Liver (tissue), 9 donors: ENCODE measurements around the gene PDE4B. TPM values are rescaled to one million over a fixed set of nuclear protein-coding genes. Genes with fewer than 3 reads are reported as not detected.

Experiments
- DNase-seq: peaks from one replicate; pipeline ENCODE4 v3.0.0-alpha.2; 2017; ENCODE audit warnings: low spot score
- H3K27ac ChIP-seq, 2 donors: one replicate each; pipeline ENCODE4 v1.7.0; 2013; ENCODE audit warnings: inconsistent platforms in 2 of 2, low read length in 2 of 2, control low read depth in 1 of 2, low read depth in 1 of 2, mild to moderate bottlenecking in 1 of 2
- H3K27me3 ChIP-seq, 4 donors: one replicate each; pipeline versions ENCODE4 v1.6.1 to v1.7.0; 2013; ENCODE audit warnings: low read length in 3 of 4, inconsistent platforms in 1 of 4, mild to moderate bottlenecking in 1 of 4, moderate library complexity in 1 of 4; ENCODE audit not compliant: control insufficient read depth in 4 of 4, insufficient read depth in 4 of 4
- H3K36me3 ChIP-seq, 4 donors: one replicate each; pipeline versions ENCODE4 v1.6.1 to v1.7.0; 2013; ENCODE audit warnings: low read length in 3 of 4, mild to moderate bottlenecking in 3 of 4, low read depth in 1 of 4, moderate library complexity in 1 of 4; ENCODE audit not compliant: control insufficient read depth in 4 of 4, insufficient read depth in 3 of 4
- H3K4me1 ChIP-seq, 4 donors: one replicate each; pipeline versions ENCODE4 v1.6.1 to v1.7.0; 2013; ENCODE audit warnings: low read length in 3 of 4, mild to moderate bottlenecking in 3 of 4, moderate library complexity in 1 of 4; ENCODE audit not compliant: control insufficient read depth in 4 of 4, insufficient read depth in 4 of 4
- H3K4me3 ChIP-seq, 3 donors: one replicate each; pipeline versions ENCODE4 v1.6.1 to v1.7.0; 2013; ENCODE audit warnings: low read length in 3 of 3, control low read depth in 1 of 3, low read depth in 1 of 3, mild to moderate bottlenecking in 1 of 3
- H3K9ac ChIP-seq, 2 donors: one replicate each; pipeline ENCODE4 v1.7.0; 2013; ENCODE audit warnings: low read length in 2 of 2, mild to moderate bottlenecking in 2 of 2, moderate library complexity in 2 of 2, control low read depth in 1 of 2, low read depth in 1 of 2
- H3K9me3 ChIP-seq, 4 donors: one replicate each; pipeline versions ENCODE4 v1.6.1 to v1.7.0; 2013; ENCODE audit warnings: low read length in 3 of 4; ENCODE audit not compliant: control insufficient read depth in 4 of 4
- EGR1 ChIP-seq, 2 donors: IDR thresholded peaks; 2 replicates each; pipeline ENCODE4 v1.6.1; 2016 to 2018; ENCODE audit warnings: antibody characterized with exemption in 2 of 2, low read depth in 2 of 2
- FOXA1 ChIP-seq: IDR thresholded peaks from 2 replicates; pipeline ENCODE4 v1.6.1; 2016; ENCODE audit warnings: antibody characterized with exemption
- GABPA ChIP-seq, 2 donors: IDR thresholded peaks in 1 of 2; conservative IDR thresholded peaks in 1 of 2; 2 replicates each; pipeline ENCODE4 v1.6.1; 2016; ENCODE audit warnings: antibody characterized with exemption in 2 of 2, mild to moderate bottlenecking in 1 of 2, moderate library complexity in 1 of 2
- HNF4A ChIP-seq, 2 donors: conservative IDR thresholded peaks; 2 replicates each; pipeline ENCODE4 v1.6.1; 2016; ENCODE audit warnings: antibody characterized with exemption in 2 of 2, mild to moderate bottlenecking in 2 of 2
- HNF4G ChIP-seq: IDR thresholded peaks from 2 replicates; pipeline ENCODE4 v1.6.1; 2016; ENCODE audit warnings: antibody characterized with exemption
- JUND ChIP-seq, 2 donors: IDR thresholded peaks; 2 replicates each; pipeline ENCODE4 v1.6.1; 2016; ENCODE audit warnings: antibody characterized with exemption in 2 of 2
- NR2F2 ChIP-seq: IDR thresholded peaks from 2 replicates; pipeline ENCODE4 v1.6.1; 2016; ENCODE audit warnings: antibody characterized with exemption
- RAD21 ChIP-seq, 2 donors: IDR thresholded peaks; 2 replicates each; pipeline ENCODE4 v1.6.1; 2016; ENCODE audit warnings: antibody characterized with exemption in 2 of 2, mild to moderate bottlenecking in 2 of 2
- RXRA ChIP-seq, 2 donors: IDR thresholded peaks; 2 replicates each; pipeline ENCODE4 v1.6.1; 2017 to 2018; ENCODE audit warnings: antibody characterized with exemption in 2 of 2, mild to moderate bottlenecking in 1 of 2
- SP1 ChIP-seq: IDR thresholded peaks from 2 replicates; pipeline ENCODE4 v1.6.1; 2018; ENCODE audit warnings: antibody characterized with exemption, mild to moderate bottlenecking
- TAF1 ChIP-seq: conservative IDR thresholded peaks from 2 replicates; pipeline ENCODE4 v1.6.1; 2016; ENCODE audit warnings: antibody characterized with exemption, mild to moderate bottlenecking
- YY1 ChIP-seq: IDR thresholded peaks from 2 replicates; pipeline ENCODE4 v1.6.1; 2016; ENCODE audit warnings: antibody characterized with exemption, mild to moderate bottlenecking
- WGBS: extraction: QIAGEN DNeasy Blood & Tissue Kit; methylation state at CpG from one replicate; pipeline ENCODE4 v1.1.7; 2013; 5-methylcytosine and 5-hydroxymethylcytosine counted together
- polyA plus RNA-seq, 2 donors: library from polyadenylated mRNA; stranded (reverse) in 1 of 2; unstranded in 1 of 2; fragments of 200-250 nt in 1 of 2; fragments of >200 nt in 1 of 2; fragmentation: Nextera tagmentation in 1 of 2; extraction: Ambion mirVana in 1 of 2; gene quantifications; one replicate each; pipeline versions ENCODE4 v1.2.1 to v1.2.3, GENCODE V29; 2013 to 2015
- total RNA-seq, 2 donors: library from RNA; depleted of rRNA; stranded (reverse); fragments of >200 nt; gene quantifications; one replicate each; pipeline ENCODE4 v1.2.3, GENCODE V29; 2014
- TF ChIP-seq, protein P1 (sequence below): IDR thresholded peaks from 2 replicates; pipeline ENCODE4 v1.6.1; 2016; ENCODE audit warnings: antibody characterized with exemption, mild to moderate bottlenecking
- TF ChIP-seq, protein P2 (sequence below): IDR thresholded peaks from 2 replicates; pipeline ENCODE4 v1.6.1; 2016; ENCODE audit warnings: antibody characterized with exemption
- TF ChIP-seq, protein P3 (sequence below): fragments of 150-350 bp; IDR thresholded peaks from 2 replicates; pipeline ENCODE4 v1.5.1; 2017; ENCODE audit warnings: improper control_type of control experiment, low read depth, low read length; ENCODE audit not compliant: missing input control
- TF ChIP-seq, protein P4 (sequence below): IDR thresholded peaks from 2 replicates; pipeline ENCODE4 v1.6.1; 2016; ENCODE audit warnings: antibody characterized with exemption
- TF ChIP-seq, protein P5 (sequence below): IDR thresholded peaks from 2 replicates; pipeline ENCODE4 v1.6.1; 2016; ENCODE audit warnings: antibody characterized with exemption
- donor health status: healthy.
- donor health status: healthy.
- donor health status: healthy.
- donor health status: healthy.
- donor health status: healthy.

The PDE4B gene
- total and polyA plus RNA-seq, 4 donors, result 1.9 to 3.9 (median 2.7) TPM

DNA sequence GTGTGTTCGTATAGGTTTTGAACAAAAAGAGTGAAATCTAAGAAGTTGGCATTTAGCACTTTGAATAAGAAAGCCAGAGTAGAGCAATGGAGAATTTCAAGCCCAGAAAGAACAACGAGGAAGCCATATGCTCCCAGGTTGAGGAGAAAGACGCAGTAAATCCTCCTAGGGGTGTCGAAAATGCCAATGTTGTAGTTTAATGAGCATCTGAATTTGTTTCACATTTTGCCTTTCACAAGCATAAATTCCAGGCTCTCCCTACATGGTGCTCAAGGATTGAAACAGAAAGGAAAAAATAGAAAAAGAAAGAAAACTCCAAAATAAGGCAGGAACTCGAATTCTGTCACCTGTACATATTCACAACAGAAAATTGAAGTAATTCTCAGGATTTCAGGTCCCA, 476.5 kb downstream of the PDE4B start:
- Histone ChIP-seq H3K36me3 (no peaks in the 10 kb centered on the region), H3K27me3 (no peaks in the 10 kb centered on the region), H3K9ac (no peak overlapping the region), H3K9me3 (no peaks in the 10 kb centered on the region), H3K4me3 (no peak overlapping the region), H3K27ac (no peak overlapping the region), H3K4me1 (peaks cover 0 to 9% (median 5%) of the 10 kb centered on the region in 4 donors)
- TF ChIP-seq, protein P1, sequence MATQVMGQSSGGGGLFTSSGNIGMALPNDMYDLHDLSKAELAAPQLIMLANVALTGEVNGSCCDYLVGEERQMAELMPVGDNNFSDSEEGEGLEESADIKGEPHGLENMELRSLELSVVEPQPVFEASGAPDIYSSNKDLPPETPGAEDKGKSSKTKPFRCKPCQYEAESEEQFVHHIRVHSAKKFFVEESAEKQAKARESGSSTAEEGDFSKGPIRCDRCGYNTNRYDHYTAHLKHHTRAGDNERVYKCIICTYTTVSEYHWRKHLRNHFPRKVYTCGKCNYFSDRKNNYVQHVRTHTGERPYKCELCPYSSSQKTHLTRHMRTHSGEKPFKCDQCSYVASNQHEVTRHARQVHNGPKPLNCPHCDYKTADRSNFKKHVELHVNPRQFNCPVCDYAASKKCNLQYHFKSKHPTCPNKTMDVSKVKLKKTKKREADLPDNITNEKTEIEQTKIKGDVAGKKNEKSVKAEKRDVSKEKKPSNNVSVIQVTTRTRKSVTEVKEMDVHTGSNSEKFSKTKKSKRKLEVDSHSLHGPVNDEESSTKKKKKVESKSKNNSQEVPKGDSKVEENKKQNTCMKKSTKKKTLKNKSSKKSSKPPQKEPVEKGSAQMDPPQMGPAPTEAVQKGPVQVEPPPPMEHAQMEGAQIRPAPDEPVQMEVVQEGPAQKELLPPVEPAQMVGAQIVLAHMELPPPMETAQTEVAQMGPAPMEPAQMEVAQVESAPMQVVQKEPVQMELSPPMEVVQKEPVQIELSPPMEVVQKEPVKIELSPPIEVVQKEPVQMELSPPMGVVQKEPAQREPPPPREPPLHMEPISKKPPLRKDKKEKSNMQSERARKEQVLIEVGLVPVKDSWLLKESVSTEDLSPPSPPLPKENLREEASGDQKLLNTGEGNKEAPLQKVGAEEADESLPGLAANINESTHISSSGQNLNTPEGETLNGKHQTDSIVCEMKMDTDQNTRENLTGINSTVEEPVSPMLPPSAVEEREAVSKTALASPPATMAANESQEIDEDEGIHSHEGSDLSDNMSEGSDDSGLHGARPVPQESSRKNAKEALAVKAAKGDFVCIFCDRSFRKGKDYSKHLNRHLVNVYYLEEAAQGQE, result no peak
- TF ChIP-seq NR2F2, result no peak
- no peak for TF ChIP-seq JUND (IDR thresholded peaks at IDR 0.05)
- TF ChIP-seq, protein P2, sequence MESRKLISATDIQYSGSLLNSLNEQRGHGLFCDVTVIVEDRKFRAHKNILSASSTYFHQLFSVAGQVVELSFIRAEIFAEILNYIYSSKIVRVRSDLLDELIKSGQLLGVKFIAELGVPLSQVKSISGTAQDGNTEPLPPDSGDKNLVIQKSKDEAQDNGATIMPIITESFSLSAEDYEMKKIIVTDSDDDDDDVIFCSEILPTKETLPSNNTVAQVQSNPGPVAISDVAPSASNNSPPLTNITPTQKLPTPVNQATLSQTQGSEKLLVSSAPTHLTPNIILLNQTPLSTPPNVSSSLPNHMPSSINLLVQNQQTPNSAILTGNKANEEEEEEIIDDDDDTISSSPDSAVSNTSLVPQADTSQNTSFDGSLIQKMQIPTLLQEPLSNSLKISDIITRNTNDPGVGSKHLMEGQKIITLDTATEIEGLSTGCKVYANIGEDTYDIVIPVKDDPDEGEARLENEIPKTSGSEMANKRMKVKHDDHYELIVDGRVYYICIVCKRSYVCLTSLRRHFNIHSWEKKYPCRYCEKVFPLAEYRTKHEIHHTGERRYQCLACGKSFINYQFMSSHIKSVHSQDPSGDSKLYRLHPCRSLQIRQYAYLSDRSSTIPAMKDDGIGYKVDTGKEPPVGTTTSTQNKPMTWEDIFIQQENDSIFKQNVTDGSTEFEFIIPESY, result no peak
- no peak for TF ChIP-seq HNF4A (conservative IDR thresholded peaks at IDR 0.05)
- TF ChIP-seq, protein P3, sequence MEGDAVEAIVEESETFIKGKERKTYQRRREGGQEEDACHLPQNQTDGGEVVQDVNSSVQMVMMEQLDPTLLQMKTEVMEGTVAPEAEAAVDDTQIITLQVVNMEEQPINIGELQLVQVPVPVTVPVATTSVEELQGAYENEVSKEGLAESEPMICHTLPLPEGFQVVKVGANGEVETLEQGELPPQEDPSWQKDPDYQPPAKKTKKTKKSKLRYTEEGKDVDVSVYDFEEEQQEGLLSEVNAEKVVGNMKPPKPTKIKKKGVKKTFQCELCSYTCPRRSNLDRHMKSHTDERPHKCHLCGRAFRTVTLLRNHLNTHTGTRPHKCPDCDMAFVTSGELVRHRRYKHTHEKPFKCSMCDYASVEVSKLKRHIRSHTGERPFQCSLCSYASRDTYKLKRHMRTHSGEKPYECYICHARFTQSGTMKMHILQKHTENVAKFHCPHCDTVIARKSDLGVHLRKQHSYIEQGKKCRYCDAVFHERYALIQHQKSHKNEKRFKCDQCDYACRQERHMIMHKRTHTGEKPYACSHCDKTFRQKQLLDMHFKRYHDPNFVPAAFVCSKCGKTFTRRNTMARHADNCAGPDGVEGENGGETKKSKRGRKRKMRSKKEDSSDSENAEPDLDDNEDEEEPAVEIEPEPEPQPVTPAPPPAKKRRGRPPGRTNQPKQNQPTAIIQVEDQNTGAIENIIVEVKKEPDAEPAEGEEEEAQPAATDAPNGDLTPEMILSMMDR, result no peak
- TF ChIP-seq GABPA (IDR thresholded peaks at IDR 0.05 in 1 of 2, conservative IDR thresholded peaks at IDR 0.05 in 1 of 2), result peak in 1 of 2 donors; percentile 5
- TF ChIP-seq, protein P4, sequence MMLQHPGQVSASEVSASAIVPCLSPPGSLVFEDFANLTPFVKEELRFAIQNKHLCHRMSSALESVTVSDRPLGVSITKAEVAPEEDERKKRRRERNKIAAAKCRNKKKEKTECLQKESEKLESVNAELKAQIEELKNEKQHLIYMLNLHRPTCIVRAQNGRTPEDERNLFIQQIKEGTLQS, result no peak
- 93% methylated on average over 5 of the region's 5 CpGs for WGBS
- DNase-seq, result no peak

DNA sequence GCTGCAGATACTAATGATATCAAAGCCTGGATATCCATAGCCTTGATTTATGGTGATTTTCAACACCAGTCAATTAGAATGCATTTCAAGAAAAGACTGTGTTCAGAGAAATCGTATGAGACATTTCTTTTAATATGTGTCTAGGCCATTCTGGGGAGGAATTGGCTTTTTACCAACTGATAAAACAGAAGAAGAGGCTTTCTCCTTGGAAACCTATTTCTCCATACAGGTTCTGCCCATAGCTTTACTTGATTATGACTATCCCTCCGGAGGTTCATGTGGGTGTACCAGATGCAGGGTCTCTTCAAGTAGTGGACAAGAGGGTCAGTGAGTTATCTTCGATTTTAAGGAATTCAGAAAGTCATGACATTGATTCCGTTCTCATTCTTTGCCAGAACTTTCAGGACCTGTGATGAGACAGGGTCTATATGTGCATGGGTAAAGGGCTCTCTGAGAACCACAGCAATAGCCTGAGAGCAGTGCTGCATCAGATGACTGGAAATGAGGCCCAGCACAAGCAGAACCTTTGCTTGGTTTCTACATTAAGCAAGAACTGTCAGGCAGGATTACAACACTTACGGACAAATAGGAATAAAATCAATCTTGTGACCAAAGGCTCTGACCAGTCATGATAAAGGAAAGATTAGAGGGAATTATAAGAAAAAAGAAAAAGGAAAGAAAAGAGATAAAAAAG, 477.6 kb downstream of the PDE4B start:
- H3K4me1 ChIP-seq, result peaks cover 0 to 9% (median 5%) of the 10 kb centered on the region in 4 donors
- TF ChIP-seq JUND (IDR thresholded peaks at IDR 0.05), result no peak
- TF ChIP-seq, protein P3, result no peak
- no peak for TF ChIP-seq SP1
- TF ChIP-seq FOXA1, result peak; percentile 24
- TF ChIP-seq, protein P4, result no peak
- peak; percentile 48 to 68 for TF ChIP-seq HNF4A (conservative IDR thresholded peaks at IDR 0.05)
- TF ChIP-seq GABPA (IDR thresholded peaks at IDR 0.05 in 1 of 2, conservative IDR thresholded peaks at IDR 0.05 in 1 of 2), result no peak
- no peak for TF ChIP-seq HNF4G
- peak in 1 of 2 donors; percentile 68 for TF ChIP-seq RXRA (IDR thresholded peaks at IDR 0.05)
- TF ChIP-seq RAD21 (IDR thresholded peaks at IDR 0.05), result peak; percentile 41 to 60
- TF ChIP-seq EGR1 (IDR thresholded peaks at IDR 0.05; ENCODE audit: low read depth in 2 of 2), result peak in 1 of 2 donors; percentile 65
- TF ChIP-seq, protein P5, sequence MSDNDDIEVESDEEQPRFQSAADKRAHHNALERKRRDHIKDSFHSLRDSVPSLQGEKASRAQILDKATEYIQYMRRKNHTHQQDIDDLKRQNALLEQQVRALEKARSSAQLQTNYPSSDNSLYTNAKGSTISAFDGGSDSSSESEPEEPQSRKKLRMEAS, result peak; percentile 59
- peak; percentile 71 for TF ChIP-seq YY1
- no peak for TF ChIP-seq NR2F2
- TF ChIP-seq TAF1, result no peak

More for the DNA sequence above, 477.6 kb downstream of the PDE4B start:
- Histone ChIP-seq H3K9ac (no peak overlapping the region), H3K9me3 (no peaks in the 10 kb centered on the region), H3K4me3 (no peak overlapping the region), H3K27me3 (no peaks in the 10 kb centered on the region), H3K36me3 (no peaks in the 10 kb centered on the region), H3K27ac (peak overlapping the region; percentile 32 to 56)
- DNase-seq, result no peak
- WGBS, result 60% methylated on average over 5 of the region's 5 CpGs
